ENCODE results near the gene OR10J5. TPM values are rescaled to one million over a fixed set of nuclear protein-coding genes. Genes with fewer than 3 reads are reported as not detected.

OR10J5 gene
- total RNA-seq, 1 donor from 2014 or later, result not detected

DNA sequence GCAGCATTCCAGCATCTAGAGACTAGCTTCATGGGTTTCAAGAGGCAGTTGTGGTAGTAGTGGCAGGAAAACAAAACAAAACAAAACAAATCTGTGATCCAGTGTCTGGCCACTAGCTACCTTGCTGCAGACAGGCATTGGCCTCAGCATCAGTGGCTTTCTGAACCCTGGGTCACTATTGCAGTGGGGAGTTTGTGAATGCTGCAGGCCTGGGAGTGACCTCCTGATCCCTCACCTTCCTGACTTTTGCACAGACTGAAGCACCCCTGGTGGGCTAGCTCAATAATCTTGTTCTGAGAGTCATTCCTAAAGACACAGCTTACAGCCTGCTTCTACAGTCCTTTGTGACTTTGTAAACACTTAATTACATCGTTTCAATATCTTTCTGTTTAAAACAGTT lies 26.9 kb upstream of the OR10J5 start:
- Mint-ChIP-seq H3K36me3 (ENCODE audit: insufficient read depth) (no peaks in the 10 kb centered on the region), H3K4me1 (ENCODE audit: low read depth) (no peaks in the 10 kb centered on the region), H3K4me3 (ENCODE audit: low read depth) (no peak overlapping the region), H3K27ac (no peak overlapping the region), H3K9me3 (ENCODE audit: low read depth) (peaks cover 40% of the 10 kb centered on the region), H3K27me3 (no peaks in the 10 kb centered on the region)
- DNase-seq (ENCODE audit: low spot score, unreplicated experiment), result no peak
- TF ChIP-seq, protein P1, sequence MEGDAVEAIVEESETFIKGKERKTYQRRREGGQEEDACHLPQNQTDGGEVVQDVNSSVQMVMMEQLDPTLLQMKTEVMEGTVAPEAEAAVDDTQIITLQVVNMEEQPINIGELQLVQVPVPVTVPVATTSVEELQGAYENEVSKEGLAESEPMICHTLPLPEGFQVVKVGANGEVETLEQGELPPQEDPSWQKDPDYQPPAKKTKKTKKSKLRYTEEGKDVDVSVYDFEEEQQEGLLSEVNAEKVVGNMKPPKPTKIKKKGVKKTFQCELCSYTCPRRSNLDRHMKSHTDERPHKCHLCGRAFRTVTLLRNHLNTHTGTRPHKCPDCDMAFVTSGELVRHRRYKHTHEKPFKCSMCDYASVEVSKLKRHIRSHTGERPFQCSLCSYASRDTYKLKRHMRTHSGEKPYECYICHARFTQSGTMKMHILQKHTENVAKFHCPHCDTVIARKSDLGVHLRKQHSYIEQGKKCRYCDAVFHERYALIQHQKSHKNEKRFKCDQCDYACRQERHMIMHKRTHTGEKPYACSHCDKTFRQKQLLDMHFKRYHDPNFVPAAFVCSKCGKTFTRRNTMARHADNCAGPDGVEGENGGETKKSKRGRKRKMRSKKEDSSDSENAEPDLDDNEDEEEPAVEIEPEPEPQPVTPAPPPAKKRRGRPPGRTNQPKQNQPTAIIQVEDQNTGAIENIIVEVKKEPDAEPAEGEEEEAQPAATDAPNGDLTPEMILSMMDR (IDR thresholded peaks at IDR 0.05; ENCODE audit: unreplicated experiment), result no peak

DNA sequence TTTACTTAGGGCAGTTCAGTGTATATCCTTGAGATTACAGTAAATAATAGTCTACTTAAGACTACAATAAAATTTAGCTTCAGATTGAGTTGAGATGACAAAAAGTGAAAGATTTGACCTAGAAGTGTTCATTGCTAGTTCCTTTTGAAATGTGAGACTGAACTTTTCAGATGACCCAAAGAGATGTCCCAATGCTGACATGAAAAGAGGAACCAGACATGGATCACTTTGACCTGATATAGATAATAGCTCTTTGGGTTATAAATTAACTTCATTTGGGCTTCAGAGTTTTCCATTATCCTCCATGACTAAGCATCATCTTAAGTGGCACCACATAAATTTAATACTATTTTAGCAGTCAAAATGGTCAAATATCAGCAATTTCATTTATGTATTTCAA lies 25.7 kb upstream of the OR10J5 start:
- Mint-ChIP-seq H3K27ac (no peak overlapping the region), H3K27me3 (no peaks in the 10 kb centered on the region), H3K9me3 (ENCODE audit: low read depth) (peaks cover 47% of the 10 kb centered on the region), H3K4me3 (ENCODE audit: low read depth) (no peak overlapping the region), H3K36me3 (ENCODE audit: insufficient read depth) (no peaks in the 10 kb centered on the region), H3K4me1 (ENCODE audit: low read depth) (peaks cover 5% of the 10 kb centered on the region)
- no peak for DNase-seq (ENCODE audit: low spot score, unreplicated experiment)
- TF ChIP-seq, protein P1 (IDR thresholded peaks at IDR 0.05; ENCODE audit: unreplicated experiment), result no peak

DNA sequence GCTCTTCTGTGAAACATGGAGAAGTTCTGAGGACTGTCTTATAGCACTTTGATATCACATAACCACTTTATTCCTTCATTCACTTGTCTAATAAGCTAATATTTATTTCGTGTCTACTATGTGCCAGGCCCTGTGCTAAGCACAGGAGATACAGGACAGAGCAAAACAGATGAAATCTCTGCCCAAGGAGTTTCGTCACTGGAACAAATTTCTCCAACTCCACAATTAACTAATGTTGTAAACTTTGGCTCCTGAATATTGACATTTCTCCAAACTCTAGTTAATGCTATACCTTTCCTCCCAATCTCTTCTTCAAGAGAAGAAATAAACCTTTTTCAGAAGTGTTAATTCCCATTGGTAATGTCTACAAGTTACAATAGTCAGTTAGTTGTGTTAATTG lies 24.8 kb upstream of the OR10J5 start:
- Mint-ChIP-seq H3K4me3 (ENCODE audit: low read depth) (no peak overlapping the region), H3K27ac (no peak overlapping the region), H3K36me3 (ENCODE audit: insufficient read depth) (no peaks in the 10 kb centered on the region), H3K9me3 (ENCODE audit: low read depth) (peaks cover 40% of the 10 kb centered on the region), H3K27me3 (no peaks in the 10 kb centered on the region), H3K4me1 (ENCODE audit: low read depth) (peaks cover 7% of the 10 kb centered on the region)
- no peak for DNase-seq (ENCODE audit: low spot score, unreplicated experiment)
- TF ChIP-seq, protein P1 (IDR thresholded peaks at IDR 0.05; ENCODE audit: unreplicated experiment), result no peak

DNA sequence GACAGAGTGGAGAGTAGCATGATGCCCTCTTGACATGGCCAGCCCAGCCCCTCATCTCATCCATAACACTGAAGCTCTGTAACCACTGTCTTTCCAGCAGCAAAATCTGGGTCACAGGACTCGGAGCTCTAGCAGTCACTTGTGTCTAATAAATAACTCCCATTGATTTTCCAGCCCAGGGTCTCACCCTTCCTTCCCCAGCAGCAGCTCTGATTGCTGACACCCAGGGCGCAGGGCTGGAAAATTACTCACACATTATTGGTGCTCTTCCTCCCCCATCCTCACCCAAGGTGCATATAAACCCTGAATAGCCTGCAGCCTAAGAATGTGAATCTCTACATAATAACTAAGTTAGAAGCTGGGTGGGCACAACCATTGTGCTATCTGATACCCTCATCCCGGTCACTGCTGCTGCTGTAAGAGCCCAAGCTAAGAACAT lies 21.1 kb upstream of the OR10J5 start:
- H3K36me3 Mint-ChIP-seq (ENCODE audit: insufficient read depth), result no peaks in the 10 kb centered on the region
- no peaks in the 10 kb centered on the region for H3K27me3 Mint-ChIP-seq
- no peak for DNase-seq (ENCODE audit: low spot score, unreplicated experiment)
- peak overlapping the region; percentile 92 for H3K27ac Mint-ChIP-seq
- TF ChIP-seq, protein P1 (IDR thresholded peaks at IDR 0.05; ENCODE audit: unreplicated experiment), result no peak
- H3K9me3 Mint-ChIP-seq (ENCODE audit: low read depth), result peaks cover 44% of the 10 kb centered on the region
- H3K4me1 Mint-ChIP-seq (ENCODE audit: low read depth), result peaks cover 7% of the 10 kb centered on the region
- H3K4me3 Mint-ChIP-seq (ENCODE audit: low read depth), result no peak overlapping the region

DNA sequence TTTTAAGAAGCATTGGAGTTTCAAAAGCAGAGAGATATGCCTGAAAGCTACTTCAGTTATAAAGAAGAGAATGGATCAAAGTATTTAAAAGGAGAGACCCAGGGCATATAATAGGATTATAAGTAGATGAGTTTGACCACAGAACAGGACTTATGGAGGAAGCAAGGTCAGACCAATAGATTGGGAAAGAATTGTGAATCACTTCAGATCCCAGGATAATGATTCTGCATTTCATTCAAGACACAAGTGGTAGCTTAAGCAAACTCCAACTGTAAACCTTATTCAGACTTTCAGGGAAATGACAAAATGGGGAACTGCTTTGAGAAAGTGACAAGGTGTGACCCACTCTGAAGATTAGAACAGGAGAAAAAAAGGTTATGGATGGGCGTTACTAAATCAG lies 18.9 kb upstream of the OR10J5 start:
- Mint-ChIP-seq H3K27me3 (no peaks in the 10 kb centered on the region), H3K4me1 (ENCODE audit: low read depth) (peaks cover 7% of the 10 kb centered on the region), H3K36me3 (ENCODE audit: insufficient read depth) (no peaks in the 10 kb centered on the region), H3K9me3 (ENCODE audit: low read depth) (peaks cover 50% of the 10 kb centered on the region), H3K4me3 (ENCODE audit: low read depth) (no peak overlapping the region), H3K27ac (no peak overlapping the region)
- DNase-seq (ENCODE audit: low spot score, unreplicated experiment), result no peak
- TF ChIP-seq, protein P1 (IDR thresholded peaks at IDR 0.05; ENCODE audit: unreplicated experiment), result no peak

Data from progenitor cell of endocrine pancreas (in vitro differentiated cells).